Esophagus squamous epithelium (tissue), 4 donors: Measurements from ENCODE around the gene NLRP8.

Experiments used
- POLR2A ChIP-seq, 4 donors: fragments of 450-650 bp; IDR thresholded peaks; one replicate each; pipeline ENCODE4 v1.6.1; 2017; ENCODE audit warnings: antibody characterized with exemption in 4 of 4, mild to moderate bottlenecking in 4 of 4, moderate library complexity in 3 of 4
- TF ChIP-seq, protein P1 (sequence below), 6 experiments: fragments of 450-650 bp in 4 of 6; fragments of 200-600 bp in 2 of 6; sonication (generic) in 2 of 6; IDR thresholded peaks; one replicate each; pipeline ENCODE4 v1.5.1; 2016 to 2019; ENCODE audit warnings: antibody characterized with exemption in 6 of 6, mild to moderate bottlenecking in 4 of 6, moderate library complexity in 4 of 6

DNA sequence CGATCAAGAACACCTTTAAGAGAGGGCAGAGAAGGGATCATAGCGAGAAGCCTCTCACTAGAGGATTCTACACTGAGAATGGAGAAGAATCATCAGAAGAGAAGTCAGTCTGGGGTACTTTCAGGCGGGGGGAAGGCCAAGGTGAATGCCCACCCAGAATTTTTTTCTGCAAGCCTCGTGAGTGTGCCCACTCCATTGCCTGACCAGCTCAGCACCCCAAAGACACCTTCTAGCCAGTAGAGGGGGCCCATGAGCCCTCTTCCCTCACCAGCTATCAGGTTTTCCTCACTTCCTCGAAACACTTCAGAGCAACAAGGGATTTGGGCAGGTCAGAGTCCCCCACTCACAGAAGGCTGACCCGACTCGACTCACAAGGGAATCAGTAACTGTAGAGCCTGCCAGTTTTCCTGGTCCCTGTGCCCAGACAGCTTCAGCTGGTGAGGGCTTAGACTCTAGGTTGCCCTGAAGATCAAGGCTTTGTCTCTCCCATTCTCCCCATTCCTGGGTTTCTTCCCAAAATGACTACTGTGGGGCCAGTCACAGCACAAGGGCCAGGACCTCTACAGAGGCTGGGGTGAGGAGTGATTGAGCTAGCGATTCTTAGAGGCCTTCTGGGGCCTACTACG is 33.9 kb upstream of the NLRP8 start:
- TF ChIP-seq, protein P1, sequence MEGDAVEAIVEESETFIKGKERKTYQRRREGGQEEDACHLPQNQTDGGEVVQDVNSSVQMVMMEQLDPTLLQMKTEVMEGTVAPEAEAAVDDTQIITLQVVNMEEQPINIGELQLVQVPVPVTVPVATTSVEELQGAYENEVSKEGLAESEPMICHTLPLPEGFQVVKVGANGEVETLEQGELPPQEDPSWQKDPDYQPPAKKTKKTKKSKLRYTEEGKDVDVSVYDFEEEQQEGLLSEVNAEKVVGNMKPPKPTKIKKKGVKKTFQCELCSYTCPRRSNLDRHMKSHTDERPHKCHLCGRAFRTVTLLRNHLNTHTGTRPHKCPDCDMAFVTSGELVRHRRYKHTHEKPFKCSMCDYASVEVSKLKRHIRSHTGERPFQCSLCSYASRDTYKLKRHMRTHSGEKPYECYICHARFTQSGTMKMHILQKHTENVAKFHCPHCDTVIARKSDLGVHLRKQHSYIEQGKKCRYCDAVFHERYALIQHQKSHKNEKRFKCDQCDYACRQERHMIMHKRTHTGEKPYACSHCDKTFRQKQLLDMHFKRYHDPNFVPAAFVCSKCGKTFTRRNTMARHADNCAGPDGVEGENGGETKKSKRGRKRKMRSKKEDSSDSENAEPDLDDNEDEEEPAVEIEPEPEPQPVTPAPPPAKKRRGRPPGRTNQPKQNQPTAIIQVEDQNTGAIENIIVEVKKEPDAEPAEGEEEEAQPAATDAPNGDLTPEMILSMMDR (IDR thresholded peaks at IDR 0.05) = no peak
- no peak for TF ChIP-seq POLR2A (IDR thresholded peaks at IDR 0.05)
